CD4-positive, alpha-beta T cell treated with Interleukin-1 beta for 1 hour (primary cell): ENCODE data around the gene MLYCD.

Experiments used
- DNase-seq, 2 donors: peaks; one replicate each; pipeline ENCODE4 v3.0.0-alpha.2; 2020 to 2022

The MLYCD gene

GRCh38 chr16:83973077-83973476 is 74.2 kb downstream of the MLYCD start:
- no peak for DNase-seq

GRCh38 chr16:83973581-83974385 is 74.9 kb downstream of the MLYCD start:
- no peak for DNase-seq

GRCh38 chr16:83974475-83974874 is 75.6 kb downstream of the MLYCD start:
- DNase-seq, result no peak

- DNase-seq, result no peak
Observed at GRCh38 chr16:83975590-83976260, 76.8 kb downstream of the MLYCD start.
